Prostate gland (tissue), 2 donors: ENCODE results near the gene TMED6.

Experiments
- POLR2A ChIP-seq: fragments of 450-650 bp; IDR thresholded peaks from one replicate; pipeline ENCODE4 v1.6.1; 2016; ENCODE audit warnings: antibody characterized with exemption, mild to moderate bottlenecking
- POLR2AphosphoS5 ChIP-seq: sonication (generic); formaldehyde crosslinking; IDR thresholded peaks from one replicate; pipeline ENCODE4 v1.6.1; 2017; ENCODE audit warnings: antibody characterized with exemption
- TF ChIP-seq, protein P1 (sequence below), 4 experiments: fragments of 200-600 bp in 2 of 4; fragments of 450-650 bp in 2 of 4; sonication (generic) in 2 of 4; IDR thresholded peaks; 1 replicate in 3 of 4; 2 replicates in 1 of 4; pipeline ENCODE4 v1.5.1; 2016 to 2019; ENCODE audit warnings: antibody characterized with exemption in 4 of 4, mild to moderate bottlenecking in 2 of 4, moderate library complexity in 2 of 4

GRCh38 chr16:69399361-69399760 lies 47.8 kb upstream of the TMED6 start:
- TF ChIP-seq POLR2AphosphoS5 (no peak), POLR2A (no peak)
- TF ChIP-seq, protein P1, sequence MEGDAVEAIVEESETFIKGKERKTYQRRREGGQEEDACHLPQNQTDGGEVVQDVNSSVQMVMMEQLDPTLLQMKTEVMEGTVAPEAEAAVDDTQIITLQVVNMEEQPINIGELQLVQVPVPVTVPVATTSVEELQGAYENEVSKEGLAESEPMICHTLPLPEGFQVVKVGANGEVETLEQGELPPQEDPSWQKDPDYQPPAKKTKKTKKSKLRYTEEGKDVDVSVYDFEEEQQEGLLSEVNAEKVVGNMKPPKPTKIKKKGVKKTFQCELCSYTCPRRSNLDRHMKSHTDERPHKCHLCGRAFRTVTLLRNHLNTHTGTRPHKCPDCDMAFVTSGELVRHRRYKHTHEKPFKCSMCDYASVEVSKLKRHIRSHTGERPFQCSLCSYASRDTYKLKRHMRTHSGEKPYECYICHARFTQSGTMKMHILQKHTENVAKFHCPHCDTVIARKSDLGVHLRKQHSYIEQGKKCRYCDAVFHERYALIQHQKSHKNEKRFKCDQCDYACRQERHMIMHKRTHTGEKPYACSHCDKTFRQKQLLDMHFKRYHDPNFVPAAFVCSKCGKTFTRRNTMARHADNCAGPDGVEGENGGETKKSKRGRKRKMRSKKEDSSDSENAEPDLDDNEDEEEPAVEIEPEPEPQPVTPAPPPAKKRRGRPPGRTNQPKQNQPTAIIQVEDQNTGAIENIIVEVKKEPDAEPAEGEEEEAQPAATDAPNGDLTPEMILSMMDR (IDR thresholded peaks at IDR 0.05) = no peak
